Calu3 (cell line): Measurements from ENCODE around the gene SLC2A10. TPM values are rescaled to one million over a fixed set of nuclear protein-coding genes. Genes with fewer than 3 reads are reported as not detected.

ENCODE experiments used
- BruUV-seq: library from RNA; stranded (reverse); fragments of 400-500 nt; replicated peaks from 2 replicates; lab custom pipeline; 2021; lab: Mats Ljungman, UMichigan
- CTCF ChIA-PET: fragments of 300-600 bp; sonication (Branson Sonifier 250); formaldehyde crosslinking; loops from one replicate; lab custom pipeline; 2022; ENCODE audit warnings: antibody characterized with exemption; lab: Charles Lee
- DNase-seq: peaks from one replicate; pipeline ENCODE4 v3.0.0; 2022
- H3K27ac Mint-ChIP-seq: one replicate; pipeline ENCODE4 v1.8.0; 2022; ENCODE audit warnings: mixed read lengths; ENCODE audit not compliant: unreplicated experiment
- H3K27me3 Mint-ChIP-seq: one replicate; pipeline ENCODE4 v1.8.0; 2022; ENCODE audit warnings: mixed read lengths; ENCODE audit not compliant: unreplicated experiment
- H3K36me3 Mint-ChIP-seq: one replicate; pipeline ENCODE4 v1.8.0; 2022; ENCODE audit warnings: mild to moderate bottlenecking, moderate library complexity, mixed read lengths; ENCODE audit not compliant: insufficient read depth, unreplicated experiment
- H3K4me1 Mint-ChIP-seq: one replicate; pipeline ENCODE4 v1.8.0; 2022; ENCODE audit warnings: mild to moderate bottlenecking, low read depth, mixed read lengths; ENCODE audit not compliant: unreplicated experiment
- H3K4me3 Mint-ChIP-seq: one replicate; pipeline ENCODE4 v1.8.0; 2022; ENCODE audit warnings: mild to moderate bottlenecking, low read depth, moderate library complexity, mixed read lengths; ENCODE audit not compliant: unreplicated experiment
- H3K9me3 Mint-ChIP-seq: one replicate; pipeline ENCODE4 v1.8.0; 2022; ENCODE audit warnings: low read depth, mixed read lengths; ENCODE audit not compliant: unreplicated experiment
- CTCF ChIP-seq: fragments of 200-600 bp; IDR thresholded peaks from one replicate; pipeline ENCODE4 v1.8.0; 2022; ENCODE audit warnings: antibody characterized with exemption; ENCODE audit not compliant: unreplicated experiment
- intact Hi-C: fragments of 100-400 bp; cut with micrococcal nuclease; formaldehyde crosslinking; loops from one replicate; pipeline ENCODE4 v1.10.0; 2022; ENCODE audit not compliant: unreplicated experiment
- total RNA-seq: library from RNA; stranded (reverse); gene quantifications from 2 replicates; pipeline ENCODE4 v1.2.3, GENCODE V29; 2022

SLC2A10 gene
- total RNA-seq, 1 experiment from 2014 or later, result 24.9 TPM

GRCh38 chr20:46749147-46749546 lies 39.7 kb downstream of the SLC2A10 start:
- no peak for DNase-seq
- Mint-ChIP-seq H3K4me3 (no peak overlapping the region), H3K27me3 (no peaks in the 10 kb centered on the region), H3K36me3 (no peaks in the 10 kb centered on the region), H3K9me3 (no peaks in the 10 kb centered on the region), H3K27ac (no peak overlapping the region), H3K4me1 (peaks cover 27% of the 10 kb centered on the region)
- no TSS peak for BruUV-seq
- no peak for TF ChIP-seq CTCF
- intact Hi-C loops, result no loop called here
- CTCF ChIA-PET, result interaction anchor here (1.9 kb wide), 1 partner anchor 9 kb away, joined by 6 read pairs; no protein-coding TSS in a partner anchor

- no TSS peak for BruUV-seq
- CTCF ChIA-PET, result interaction anchor here (0.5 to 2.7 kb wide), 5 partner anchors 12 to 635 kb away, joined by 3 to 14 read pairs (median 9); no protein-coding TSS in a partner anchor
- DNase-seq, result no peak
- H3K27me3 Mint-ChIP-seq, result no peaks in the 10 kb centered on the region
- TF ChIP-seq CTCF, result no peak
- H3K27ac Mint-ChIP-seq, result no peak overlapping the region
- H3K9me3 Mint-ChIP-seq, result no peaks in the 10 kb centered on the region
- intact Hi-C loops, result loop anchor here (1.0 to 5.0 kb wide), 3 partner anchors 398 to 630 kb away; no protein-coding TSS in a partner anchor
- peaks cover 21% of the 10 kb centered on the region for H3K4me1 Mint-ChIP-seq
- no peaks in the 10 kb centered on the region for H3K36me3 Mint-ChIP-seq
- no peak overlapping the region for H3K4me3 Mint-ChIP-seq
Observed at GRCh38 chr20:46751856-46752255, 42.4 kb downstream of the SLC2A10 start.

- DNase-seq, result peak; percentile 80
- intact Hi-C loops, result loop anchor here (1.0 to 5.0 kb wide), 3 partner anchors 398 to 630 kb away; no protein-coding TSS in a partner anchor
- H3K4me1 Mint-ChIP-seq, result peaks cover 12% of the 10 kb centered on the region
- H3K4me3 Mint-ChIP-seq, result peak overlapping the region; percentile 0
- no peaks in the 10 kb centered on the region for H3K9me3 Mint-ChIP-seq
- no TSS peak for BruUV-seq
- CTCF ChIA-PET, result interaction anchor here (0.6 to 2.7 kb wide), 17 partner anchors 10 to 631 kb away, joined by 3 to 22 read pairs (median 5); no protein-coding TSS in a partner anchor
- peak; percentile 82 for TF ChIP-seq CTCF
- H3K36me3 Mint-ChIP-seq, result no peaks in the 10 kb centered on the region
- H3K27ac Mint-ChIP-seq, result no peak overlapping the region
- no peaks in the 10 kb centered on the region for H3K27me3 Mint-ChIP-seq
Observed at GRCh38 chr20:46752728-46753127, 43.3 kb downstream of the SLC2A10 start.

GRCh38 chr20:46755483-46756413 lies 46.3 kb downstream of the SLC2A10 start:
- H3K27me3 Mint-ChIP-seq, result peaks cover 23% of the 10 kb centered on the region
- no peak for TF ChIP-seq CTCF
- no TSS peak for BruUV-seq

More at GRCh38 chr20:46755483-46756413, 46.3 kb downstream of the SLC2A10 start:
- Mint-ChIP-seq H3K27ac (no peak overlapping the region), H3K4me3 (no peak overlapping the region), H3K4me1 (peaks cover 15% of the 10 kb centered on the region), H3K9me3 (no peaks in the 10 kb centered on the region), H3K36me3 (no peaks in the 10 kb centered on the region)
- no peak for DNase-seq
- intact Hi-C loops, result no loop called here
- CTCF ChIA-PET, result interaction anchor here (0.5 to 1.4 kb wide), 3 partner anchors 9 to 634 kb away, joined by 3 read pairs; no protein-coding TSS in a partner anchor
